D721Med (cell line): ENCODE measurements around the gene DNAJB9.

Source experiments
- DNase-seq: peaks from one replicate; pipeline ENCODE4 v3.0.0; 2011; ENCODE audit warnings: low spot score; ENCODE audit not compliant: insufficient read length
- FAIRE-seq: peaks from 2 replicates; lab custom pipeline; 2011; peaks lifted over from hg19 to GRCh38; lab: Jason Lieb, UNC
- TF ChIP-seq, protein P1 (sequence below): IDR thresholded peaks from 2 replicates; pipeline ENCODE4 v1.5.1; 2012; ENCODE audit warnings: mild to moderate bottlenecking, control low read depth; ENCODE audit not compliant: insufficient read depth; ENCODE audit errors: missing control alignments

DNAJB9 gene

DNA sequence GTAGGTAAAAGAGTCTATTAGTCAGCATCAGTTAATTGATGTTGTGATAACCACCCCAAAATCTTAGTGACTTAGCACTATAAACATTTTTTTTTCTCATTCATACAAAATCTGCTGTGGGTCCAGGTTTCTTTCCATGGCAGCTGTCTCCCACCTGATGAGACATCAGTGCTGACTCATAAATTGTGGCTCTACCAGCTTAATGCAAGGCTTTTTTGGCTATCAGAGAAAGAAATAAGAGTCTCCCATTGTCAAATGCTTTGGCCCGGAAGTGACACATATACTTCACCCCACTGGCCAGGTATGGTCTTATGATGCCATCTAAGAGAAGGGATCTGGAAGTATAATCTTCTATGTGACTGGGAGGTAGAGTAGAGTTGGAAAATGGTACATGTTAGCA lies 14.5 kb downstream of the DNAJB9 start:
- FAIRE-seq (no peak), DNase-seq (no peak)
- TF ChIP-seq, protein P1, sequence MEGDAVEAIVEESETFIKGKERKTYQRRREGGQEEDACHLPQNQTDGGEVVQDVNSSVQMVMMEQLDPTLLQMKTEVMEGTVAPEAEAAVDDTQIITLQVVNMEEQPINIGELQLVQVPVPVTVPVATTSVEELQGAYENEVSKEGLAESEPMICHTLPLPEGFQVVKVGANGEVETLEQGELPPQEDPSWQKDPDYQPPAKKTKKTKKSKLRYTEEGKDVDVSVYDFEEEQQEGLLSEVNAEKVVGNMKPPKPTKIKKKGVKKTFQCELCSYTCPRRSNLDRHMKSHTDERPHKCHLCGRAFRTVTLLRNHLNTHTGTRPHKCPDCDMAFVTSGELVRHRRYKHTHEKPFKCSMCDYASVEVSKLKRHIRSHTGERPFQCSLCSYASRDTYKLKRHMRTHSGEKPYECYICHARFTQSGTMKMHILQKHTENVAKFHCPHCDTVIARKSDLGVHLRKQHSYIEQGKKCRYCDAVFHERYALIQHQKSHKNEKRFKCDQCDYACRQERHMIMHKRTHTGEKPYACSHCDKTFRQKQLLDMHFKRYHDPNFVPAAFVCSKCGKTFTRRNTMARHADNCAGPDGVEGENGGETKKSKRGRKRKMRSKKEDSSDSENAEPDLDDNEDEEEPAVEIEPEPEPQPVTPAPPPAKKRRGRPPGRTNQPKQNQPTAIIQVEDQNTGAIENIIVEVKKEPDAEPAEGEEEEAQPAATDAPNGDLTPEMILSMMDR: no peak

DNA sequence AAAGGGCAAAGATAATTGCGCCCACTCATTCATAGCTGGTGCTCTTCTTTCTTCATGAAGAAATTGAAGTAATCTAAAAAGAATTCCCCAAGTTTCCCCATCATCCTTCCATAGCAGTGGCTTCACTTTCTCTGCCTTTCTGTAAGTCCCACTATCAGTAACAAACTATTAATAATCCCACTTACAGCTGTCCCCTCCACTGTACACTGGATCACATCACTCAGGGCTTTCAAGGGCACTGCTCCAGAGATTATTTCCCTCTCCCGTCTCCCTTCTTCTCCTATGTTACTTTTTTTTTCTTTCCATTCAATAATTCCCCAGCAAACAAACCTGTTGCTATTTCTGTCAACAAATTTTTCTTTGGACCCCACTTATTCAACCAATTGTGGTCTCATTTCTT lies 16.2 kb downstream of the DNAJB9 start:
- FAIRE-seq: no peak
- TF ChIP-seq, protein P1: no peak
- DNase-seq: no peak

DNA sequence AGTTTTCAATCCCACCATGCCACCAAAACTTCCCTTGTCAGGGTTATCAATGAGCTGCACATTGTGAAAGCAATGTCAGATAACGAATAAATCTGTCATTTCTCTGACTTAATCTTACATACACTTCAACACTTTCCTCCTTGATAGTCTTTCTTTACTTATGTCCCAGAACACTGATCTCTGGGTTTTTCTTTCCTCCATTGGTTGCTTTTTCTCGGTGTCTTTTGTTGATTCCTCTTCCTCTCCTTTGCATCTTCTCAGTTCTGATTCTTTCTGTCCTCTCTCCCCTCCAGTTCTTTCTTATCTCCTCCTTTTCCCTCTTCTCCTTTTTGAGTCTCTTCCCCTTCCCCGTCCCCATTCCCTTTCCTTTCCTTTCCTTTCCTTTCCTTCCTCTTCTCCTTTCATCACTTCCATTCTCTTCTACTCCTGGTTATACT lies 16.6 kb downstream of the DNAJB9 start:
- DNase-seq (no peak), FAIRE-seq (no peak)
- TF ChIP-seq, protein P1: no peak

DNA sequence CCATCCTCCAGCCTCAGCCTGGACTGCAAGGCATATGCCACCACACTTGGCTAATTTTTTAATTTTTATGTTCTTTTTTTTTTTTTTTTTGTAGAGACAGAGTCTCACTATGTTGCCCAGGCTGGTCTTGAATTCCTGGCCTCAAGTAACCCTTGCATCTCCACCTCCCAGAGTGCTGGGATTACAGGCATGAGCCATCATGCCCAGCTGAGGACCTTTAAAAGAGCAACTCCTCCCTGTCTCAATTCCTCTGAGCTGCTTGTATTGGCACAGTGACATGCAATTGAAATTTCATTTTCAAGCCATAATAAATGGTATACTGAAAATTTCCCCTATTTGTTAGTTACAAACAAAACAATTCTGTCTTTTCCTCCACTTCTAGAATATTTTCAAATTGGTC lies 19.5 kb downstream of the DNAJB9 start:
- no peak for DNase-seq
- no peak for FAIRE-seq
- TF ChIP-seq, protein P1: no peak

DNA sequence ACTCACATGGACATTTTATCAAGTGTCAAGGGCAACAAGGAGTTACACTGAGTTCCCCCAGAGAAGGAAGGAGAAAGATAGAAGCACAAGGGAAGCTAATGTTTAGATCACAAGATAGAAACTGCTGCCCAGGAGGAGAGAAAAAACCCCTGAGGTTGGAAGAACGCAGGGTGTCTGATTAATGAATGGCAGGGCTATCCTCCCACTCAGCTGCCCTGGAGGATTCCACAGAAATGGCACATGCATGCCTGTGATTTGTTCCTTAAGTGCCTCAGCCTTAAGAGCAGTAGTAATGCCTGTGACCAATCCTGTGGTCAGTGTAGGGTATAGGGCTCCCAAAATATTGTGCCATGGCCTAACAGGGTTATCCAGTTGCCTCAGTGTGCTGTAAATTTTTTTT lies 20.2 kb downstream of the DNAJB9 start:
- TF ChIP-seq, protein P1: no peak
- FAIRE-seq (no peak), DNase-seq (no peak)

DNA sequence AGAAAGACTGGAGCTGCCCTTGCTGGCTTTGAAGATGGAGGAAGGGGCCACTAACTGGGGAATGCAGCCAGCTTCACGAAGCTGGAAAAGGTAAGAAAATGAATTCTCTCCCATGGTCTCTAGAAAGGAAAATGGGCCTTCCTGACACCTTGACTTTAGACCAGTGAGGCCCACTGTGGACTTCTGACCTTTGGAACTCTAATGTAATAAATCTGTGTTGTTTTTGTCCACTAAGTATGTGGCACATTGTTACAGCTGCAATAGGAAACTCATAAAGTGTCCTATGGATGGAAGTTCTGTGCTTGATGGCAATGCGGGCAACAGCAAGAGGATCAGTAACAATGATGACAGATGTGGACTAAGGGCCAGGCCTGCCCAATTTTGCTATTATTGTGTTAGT lies 20.9 kb downstream of the DNAJB9 start:
- DNase-seq: no peak
- FAIRE-seq: no peak
- TF ChIP-seq, protein P1: no peak

DNA sequence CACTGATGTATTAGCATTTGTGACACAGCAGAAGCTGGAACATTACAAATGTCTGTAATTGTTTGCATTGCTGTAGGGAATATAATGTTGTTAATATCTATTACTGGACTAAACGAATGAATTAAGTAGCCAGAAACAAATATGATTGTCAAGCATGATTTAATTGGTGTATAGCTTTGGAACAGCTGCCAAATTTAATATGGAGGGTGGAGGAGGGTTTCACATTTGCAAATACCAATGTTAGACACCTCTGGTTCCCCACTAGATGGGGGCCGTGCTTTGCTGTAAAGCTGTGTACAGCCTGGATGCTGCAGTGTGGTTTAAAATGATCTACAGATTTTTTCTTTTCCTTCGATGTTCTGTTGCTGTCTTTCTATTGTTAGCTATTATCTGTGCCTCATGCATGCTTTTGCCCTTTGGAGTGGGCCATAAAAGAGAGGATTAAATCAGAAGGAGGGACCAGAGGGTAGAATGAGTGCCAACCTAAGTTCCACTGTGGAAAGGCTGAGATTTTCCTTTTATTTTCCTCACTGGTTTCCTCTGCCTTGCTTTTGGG lies 23.1 kb downstream of the DNAJB9 start:
- FAIRE-seq (peak; percentile 81), DNase-seq (no peak)
- TF ChIP-seq, protein P1: peak; percentile 74
